Uterus (tissue), 2 donors: ENCODE measurements around the gene SLC44A4.

Experiments
- POLR2A ChIP-seq, 2 donors: fragments of 450-650 bp; IDR thresholded peaks; one replicate each; pipeline ENCODE4 v1.6.1; 2016; ENCODE audit warnings: antibody characterized with exemption in 2 of 2, mild to moderate bottlenecking in 1 of 2, moderate library complexity in 1 of 2
- TF ChIP-seq, protein P1 (sequence below), 4 experiments: fragments of 200-600 bp in 2 of 4; fragments of 450-650 bp in 2 of 4; sonication (generic) in 2 of 4; IDR thresholded peaks; one replicate each; pipeline ENCODE4 v1.5.1; 2016 to 2019; ENCODE audit warnings: antibody characterized with exemption in 4 of 4, mild to moderate bottlenecking in 2 of 4, moderate library complexity in 1 of 4

GRCh38 chr6:31882344-31882743, 3.5 kb upstream of the SLC44A4 start:
- TF ChIP-seq, protein P1, sequence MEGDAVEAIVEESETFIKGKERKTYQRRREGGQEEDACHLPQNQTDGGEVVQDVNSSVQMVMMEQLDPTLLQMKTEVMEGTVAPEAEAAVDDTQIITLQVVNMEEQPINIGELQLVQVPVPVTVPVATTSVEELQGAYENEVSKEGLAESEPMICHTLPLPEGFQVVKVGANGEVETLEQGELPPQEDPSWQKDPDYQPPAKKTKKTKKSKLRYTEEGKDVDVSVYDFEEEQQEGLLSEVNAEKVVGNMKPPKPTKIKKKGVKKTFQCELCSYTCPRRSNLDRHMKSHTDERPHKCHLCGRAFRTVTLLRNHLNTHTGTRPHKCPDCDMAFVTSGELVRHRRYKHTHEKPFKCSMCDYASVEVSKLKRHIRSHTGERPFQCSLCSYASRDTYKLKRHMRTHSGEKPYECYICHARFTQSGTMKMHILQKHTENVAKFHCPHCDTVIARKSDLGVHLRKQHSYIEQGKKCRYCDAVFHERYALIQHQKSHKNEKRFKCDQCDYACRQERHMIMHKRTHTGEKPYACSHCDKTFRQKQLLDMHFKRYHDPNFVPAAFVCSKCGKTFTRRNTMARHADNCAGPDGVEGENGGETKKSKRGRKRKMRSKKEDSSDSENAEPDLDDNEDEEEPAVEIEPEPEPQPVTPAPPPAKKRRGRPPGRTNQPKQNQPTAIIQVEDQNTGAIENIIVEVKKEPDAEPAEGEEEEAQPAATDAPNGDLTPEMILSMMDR (IDR thresholded peaks at IDR 0.05) = no peak
- no peak for TF ChIP-seq POLR2A (IDR thresholded peaks at IDR 0.05)
